Fibroblast of skin of left biceps (primary cell): Measurements from ENCODE around the gene HMGA1.
"Not testable (repeated sequence)": the region's sequence is repeated elsewhere in the genome, so short reads cannot be mapped to it uniquely, and the experiment has no call there.

Source experiments
- DNase-seq, 2 experiments: peaks; one replicate each; pipeline ENCODE4 v3.0.0-alpha.2; 2013; ENCODE audit warnings: low read depth in 2 of 2

The HMGA1 gene

GRCh38 chr6:34260576-34261267 lies 24.0 kb downstream of the HMGA1 start:
- DNase-seq: no peak

GRCh38 chr6:34263484-34263883 lies 26.8 kb downstream of the HMGA1 start:
- not testable (repeated sequence) for DNase-seq

DNA sequence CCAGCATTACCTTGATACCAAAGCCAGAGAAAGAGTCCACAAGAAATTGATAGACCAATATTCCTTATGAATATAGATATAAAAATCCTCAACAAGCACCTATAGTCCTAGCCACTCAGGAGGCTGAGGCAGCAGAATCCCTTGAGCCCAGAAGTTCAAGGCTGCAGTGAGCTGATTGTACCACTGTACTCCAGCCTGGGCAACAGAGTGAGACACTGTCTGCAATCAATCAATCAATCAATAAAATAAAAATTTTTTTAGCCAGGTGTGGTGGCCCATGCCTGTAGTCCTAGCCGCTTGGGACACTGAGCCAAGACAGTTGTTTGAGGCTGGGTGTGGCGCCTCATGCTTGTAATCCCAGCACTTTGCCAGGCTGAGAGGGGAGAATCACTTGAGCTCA lies 31.1 kb downstream of the HMGA1 start:
- DNase-seq: no peak

- DNase-seq: not testable (repeated sequence)
Measured at GRCh38 chr6:34269132-34269531, 32.5 kb downstream of the HMGA1 start.

DNA sequence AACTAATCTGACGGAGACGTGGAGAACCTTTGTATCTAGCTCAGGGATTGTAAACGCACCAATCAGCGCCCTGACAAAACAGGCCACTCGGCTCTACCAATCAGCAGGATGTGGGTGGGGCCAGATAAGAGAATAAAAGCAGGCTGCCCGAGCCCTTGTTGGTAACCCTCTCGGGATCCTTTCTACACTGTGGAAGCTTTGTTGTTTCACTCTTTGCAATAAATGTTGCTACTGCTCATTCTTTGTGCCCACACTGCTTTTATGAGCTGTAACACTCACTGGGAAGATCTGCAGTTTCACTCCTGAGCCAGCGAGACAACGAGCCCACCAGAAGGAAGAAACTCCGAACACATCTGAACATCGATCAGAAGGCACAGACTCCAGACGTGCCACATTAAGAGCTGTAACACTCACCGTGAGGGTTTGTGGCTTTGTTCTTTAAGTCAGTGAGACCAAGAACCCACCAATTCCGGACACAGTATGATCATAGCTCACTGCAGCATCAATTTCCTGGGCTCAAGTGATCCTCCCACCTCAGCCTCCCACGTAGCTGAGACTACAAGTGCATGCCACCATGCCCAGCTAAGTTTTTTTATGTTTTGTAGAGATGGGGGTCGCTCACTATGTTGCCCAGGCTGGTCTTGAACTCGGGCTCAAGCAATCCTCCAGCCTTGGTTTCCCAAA lies 33.1 kb downstream of the HMGA1 start:
- DNase-seq: not testable (repeated sequence)

DNA sequence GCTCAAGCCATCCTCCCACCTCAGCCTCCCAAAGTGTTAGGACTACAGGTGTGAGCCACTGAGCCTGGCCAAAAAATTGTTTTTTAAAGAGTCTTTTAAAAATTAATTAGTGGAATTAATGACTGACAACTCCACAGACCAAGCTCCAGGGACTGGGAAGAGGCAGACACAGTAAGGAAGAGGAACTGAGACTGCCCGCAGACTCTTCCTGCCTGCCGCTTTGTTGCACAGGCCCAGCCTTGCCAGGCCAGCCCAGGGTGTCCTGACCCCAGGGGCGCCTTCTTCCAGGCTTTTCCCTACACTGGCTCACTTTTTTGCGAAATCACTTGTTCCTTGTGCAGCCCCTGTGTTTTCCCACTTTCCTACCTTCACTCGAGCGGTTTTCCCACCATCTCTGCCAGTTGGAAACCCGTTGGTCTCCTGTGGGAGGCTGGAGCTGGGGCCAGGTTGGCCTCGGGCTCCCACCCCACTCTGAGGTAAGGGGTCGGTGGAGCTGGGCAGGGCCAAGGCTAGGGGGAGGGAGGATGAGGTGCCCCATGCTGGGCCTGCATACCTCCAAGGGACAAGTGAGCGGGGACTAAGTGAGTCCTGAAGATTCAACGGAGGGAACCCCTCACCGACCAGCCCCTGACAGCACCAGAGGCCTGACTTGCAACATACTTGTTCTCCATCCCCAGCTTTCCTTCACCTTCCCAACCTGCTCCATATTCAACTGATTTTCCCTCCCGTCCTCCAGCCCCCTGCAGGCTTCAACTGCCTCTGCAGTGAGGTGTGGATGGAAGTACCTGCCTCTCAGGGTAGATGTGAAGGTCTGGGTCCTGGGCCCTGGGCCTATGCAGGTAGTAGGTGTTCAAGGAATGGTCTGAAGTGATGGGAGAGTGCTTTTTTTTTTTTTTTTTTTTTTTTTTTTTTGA lies 35.6 kb downstream of the HMGA1 start:
- DNase-seq: no peak

GRCh38 chr6:34273242-34273805 lies 36.7 kb downstream of the HMGA1 start:
- DNase-seq: no peak

DNA sequence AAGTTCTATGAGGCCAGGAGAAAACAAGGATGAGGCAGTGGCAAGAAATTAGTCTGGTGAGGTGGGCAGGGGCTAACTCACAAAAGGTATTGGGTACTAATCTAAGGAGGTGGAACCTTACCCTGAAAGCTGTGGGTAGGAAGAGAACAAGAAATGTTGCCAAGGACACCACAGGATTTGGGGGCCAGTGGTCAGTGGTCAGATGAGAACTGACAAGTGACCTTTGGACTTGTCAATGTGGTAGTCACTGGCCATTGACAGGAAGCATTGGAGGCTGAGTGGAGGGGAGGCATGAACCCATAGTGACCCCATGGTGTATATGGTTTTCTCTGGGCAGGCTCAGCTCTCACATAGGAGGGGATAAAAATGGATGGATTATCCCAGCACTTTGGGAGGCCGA lies 37.5 kb downstream of the HMGA1 start:
- DNase-seq: no peak

- no peak for DNase-seq
Measured at GRCh38 chr6:34275128-34275804, 38.6 kb downstream of the HMGA1 start.

- no peak for DNase-seq
Measured at GRCh38 chr6:34276191-34276590, 39.5 kb downstream of the HMGA1 start.

DNA sequence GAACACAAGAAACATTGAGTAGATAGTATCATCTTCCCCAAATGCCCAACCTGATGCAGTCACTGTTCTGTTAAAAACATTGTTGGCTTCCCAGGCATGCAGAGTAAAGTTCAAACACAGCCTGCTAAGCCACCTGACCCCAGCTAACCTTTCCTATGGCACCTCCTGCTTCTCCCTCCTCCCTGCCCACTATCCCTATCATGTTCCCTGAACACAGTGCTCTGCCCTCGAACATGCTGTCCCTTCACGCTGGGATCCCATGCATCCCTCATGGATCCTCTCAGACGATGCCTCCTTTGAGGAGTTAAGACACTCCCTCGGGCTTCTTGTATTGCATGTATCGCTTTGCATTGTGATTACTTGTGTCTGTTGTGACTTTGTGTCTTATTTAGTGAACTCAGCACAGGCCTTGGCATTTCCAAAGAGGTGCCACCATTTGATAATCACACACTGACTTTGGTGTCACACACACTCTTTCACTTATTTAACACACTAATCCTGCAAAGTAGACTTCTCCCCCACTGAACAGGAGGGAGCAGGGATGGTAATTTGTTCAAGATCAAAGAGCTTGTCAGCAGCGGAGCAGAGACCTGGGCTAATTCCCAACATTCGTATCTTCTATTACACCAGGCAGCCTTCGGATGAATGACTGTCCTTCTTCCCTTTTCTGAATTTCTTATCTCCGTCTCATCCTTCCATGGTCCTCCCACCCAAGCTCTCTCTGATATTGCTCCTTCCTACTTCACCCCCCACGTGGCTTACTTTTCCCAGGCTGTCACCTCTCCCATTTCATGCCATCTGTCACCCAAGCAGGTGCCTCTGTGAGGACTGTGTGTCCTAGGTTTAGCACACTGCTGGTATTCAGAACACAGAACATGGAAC lies 40.4 kb downstream of the HMGA1 start:
- DNase-seq: no peak

DNA sequence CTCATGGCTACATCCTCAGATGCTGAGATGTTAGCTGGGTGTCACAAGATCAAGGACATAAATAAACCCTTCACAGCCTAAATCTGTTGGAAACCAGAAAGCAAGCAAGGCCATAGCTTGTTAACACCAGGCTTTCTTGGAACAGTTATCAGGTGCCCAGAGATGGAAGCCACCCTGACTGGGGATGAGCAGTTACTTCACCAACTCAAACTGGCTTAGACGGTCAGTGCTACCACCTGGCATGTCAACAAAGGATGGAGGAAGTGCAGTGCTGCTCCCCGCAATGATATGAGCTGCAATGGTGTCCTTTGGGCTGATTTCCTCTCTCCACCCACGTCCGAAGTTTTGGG lies 41.1 kb downstream of the HMGA1 start:
- no peak for DNase-seq

GRCh38 chr6:34278833-34279232 lies 42.2 kb downstream of the HMGA1 start:
- no peak for DNase-seq

- no peak for DNase-seq
Measured at GRCh38 chr6:34280216-34280615, 43.5 kb downstream of the HMGA1 start.

DNA sequence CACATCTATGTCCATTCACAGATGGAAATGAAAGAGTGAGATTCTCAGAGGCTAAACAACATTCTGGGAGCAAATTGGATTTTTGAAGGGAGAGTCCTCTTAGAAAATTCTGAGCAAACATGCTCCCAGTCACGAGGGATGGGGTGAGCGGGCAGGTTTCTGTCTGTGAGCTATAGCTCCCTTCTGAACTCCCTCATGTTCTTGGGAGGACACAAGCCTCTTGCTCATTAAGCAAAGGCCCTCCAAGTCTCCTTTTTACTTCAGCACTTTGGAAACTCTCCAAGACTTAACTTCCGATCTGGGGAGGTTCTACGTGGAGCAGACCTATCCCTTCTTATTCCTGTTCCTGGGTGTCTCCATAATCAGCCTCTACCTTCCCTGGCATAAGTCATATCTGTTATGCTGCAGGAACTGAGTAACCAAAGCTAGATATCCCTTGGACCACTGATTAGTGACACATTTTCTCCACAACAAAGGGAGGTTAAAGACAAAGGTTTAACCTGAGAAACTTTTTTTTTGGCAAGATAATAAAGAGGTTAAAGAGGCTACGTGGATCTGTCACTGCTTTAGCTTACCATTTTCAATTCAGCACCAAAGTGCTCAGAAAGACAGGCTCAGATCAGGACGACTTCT lies 45.1 kb downstream of the HMGA1 start:
- no peak for DNase-seq

- peak in 1 of 2 experiments; percentile 16 for DNase-seq
Measured at GRCh38 chr6:34284563-34285447, 48.1 kb downstream of the HMGA1 start.

GRCh38 chr6:34285448-34286164 lies 48.9 kb downstream of the HMGA1 start:
- DNase-seq: no peak

DNA sequence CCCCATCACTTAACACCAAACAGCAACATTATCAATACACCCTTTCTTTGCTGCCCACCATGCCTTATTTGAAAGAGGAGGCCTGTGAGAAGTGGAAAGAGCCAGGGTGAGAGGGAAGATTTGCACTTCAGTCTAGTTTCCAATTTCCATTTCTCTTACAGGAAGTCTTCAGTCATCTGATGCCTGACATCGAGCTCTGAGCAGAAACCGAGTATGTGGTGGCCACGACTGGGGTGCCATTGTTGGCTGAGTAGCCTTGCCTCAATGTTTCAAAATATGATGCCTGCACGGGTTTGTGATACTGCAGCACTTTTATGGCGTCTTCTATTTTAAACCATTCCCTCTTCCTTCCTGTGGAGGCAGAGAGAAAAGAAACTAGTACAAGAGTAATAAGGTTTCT lies 51.9 kb downstream of the HMGA1 start:
- no peak for DNase-seq
